Psoas muscle (tissue), 8 donors: ENCODE data around the gene OR52N1. TPM values are rescaled to one million over a fixed set of nuclear protein-coding genes. Genes with fewer than 3 reads are reported as not detected.

Experiments
- ATAC-seq, 4 donors: fragments of 200-7000 bp; cut with Tn5 transposase; one replicate each; pipeline ENCODE4 v1.9.1; 2020; ENCODE audit warnings: moderate library complexity in 3 of 4, mild to moderate bottlenecking in 2 of 4
- DNase-seq, 2 donors: peaks; one replicate each; pipeline ENCODE4 v3.0.0-alpha.2; 2020
- H3K27ac ChIP-seq: fragments of 200-600 bp; one replicate; pipeline ENCODE4 v1.8.0; 2022
- H3K27me3 ChIP-seq, 3 donors: fragments of 200-600 bp in 1 of 3; one replicate each; pipeline versions ENCODE4 v1.6.1 to v1.8.0; 2013 to 2022; ENCODE audit warnings: low read length in 2 of 3, mild to moderate bottlenecking in 2 of 3, moderate library complexity in 1 of 3; ENCODE audit not compliant: insufficient read depth in 3 of 3
- H3K36me3 ChIP-seq, 2 donors: fragments of 200-600 bp in 1 of 2; one replicate each; pipeline versions ENCODE4 v1.6.1 to v1.8.0; 2013 to 2022; ENCODE audit warnings: low read depth in 1 of 2, mild to moderate bottlenecking in 1 of 2, moderate library complexity in 1 of 2; ENCODE audit not compliant: insufficient read depth in 1 of 2
- H3K4me1 ChIP-seq: fragments of 200-600 bp; one replicate; pipeline ENCODE4 v1.8.0; 2022
- H3K4me3 ChIP-seq: fragments of 200-600 bp; one replicate; pipeline ENCODE4 v1.8.0; 2022; ENCODE audit warnings: mild to moderate bottlenecking
- H3K9me3 ChIP-seq: fragments of 200-600 bp; one replicate; pipeline ENCODE4 v1.8.0; 2022
- CTCF ChIP-seq: fragments of 200-600 bp; IDR thresholded peaks from one replicate; pipeline ENCODE4 v1.8.0; 2022; ENCODE audit warnings: antibody characterized with exemption
- whole genome bisulfite sequencing, 3 donors: extraction: QIAGEN DNeasy Blood & Tissue Kit; methylation state at CpG; one replicate each; pipeline versions ENCODE4 v1.1.6 to v1.1.7; 2013; 5-methylcytosine and 5-hydroxymethylcytosine counted together
- intact Hi-C, 2 donors: fragments of 100-400 bp; cut with DNase I; formaldehyde crosslinking; loops; one replicate each; pipeline versions ENCODE4 v1.11.0 to v1.14.2; 2022
- polyA plus RNA-seq, 3 donors: library from polyadenylated mRNA; stranded (reverse); fragments of 200-250 nt; gene quantifications; one replicate each; pipeline ENCODE4 v1.2.3, GENCODE V29; 2013
- total RNA-seq, 4 donors: library from RNA; stranded (reverse); fragmentation: NEBNext Ultra II Directional in 2 of 4; extraction: Animal tissue kit (Norgen Biotek cat#: 25700) in 2 of 4; gene quantifications; one replicate each; pipeline versions ENCODE4 v1.2.1 to v1.2.4, GENCODE V29; 2021 to 2023
- donor health status: healthy with polysubstance abuse.
- donor health status: DM: no; HTN: no; CAD: no; lungs with moderate emphysema.
- donor health status: Bipolar disorder and iron deficiency.
- donor health status: healthy.
- donor health status: DM: yes; HTN: yes; CAD: no.
- donor health status: DM: no; HTN: no; CAD: no.
- donor health status: DM: no; HTN: no; CAD: no.
- donor health status: DM: yes; HTN: yes; CAD: no.

Gene OR52N1
- total and polyA plus RNA-seq, 7 donors, result not detected

- Histone ChIP-seq H3K27ac (no peak within 1 kb of the TSS), H3K36me3 (no peaks in the 10 kb centered on the region), H3K9me3 (no peaks in the 10 kb centered on the region), H3K4me1 (no peaks in the 10 kb centered on the region), H3K27me3 (no peaks in the 10 kb centered on the region), H3K4me3 (no peak within 1 kb of the TSS)
- 24 to 44% (median 35%) methylated on average over 4 of the region's 4 CpGs for WGBS, 3 donors
- no peak for ATAC-seq
- no peak for DNase-seq
- intact Hi-C loops, result no loop called here
- no peak for TF ChIP-seq CTCF
These were observed 7.8 kb downstream of the OR52N1 start, which contains the start of gene OR52N5 for GRCh38 chr11:5783255-5783654. Gene OR52N5 (minus strand): TSS chr11:5783355. CDS start chr11:5778634, 4,721 bp downstream.

- TF ChIP-seq CTCF, result no peak
- 17 to 58% (median 43%) methylated on average over 1 of the region's 1 CpG for WGBS, 3 donors
- Histone ChIP-seq H3K27me3 (no peaks in the 10 kb centered on the region), H3K4me1 (no peaks in the 10 kb centered on the region), H3K9me3 (no peaks in the 10 kb centered on the region), H3K36me3 (no peaks in the 10 kb centered on the region), H3K4me3 (no peak overlapping the region), H3K27ac (no peak overlapping the region)
- no peak for DNase-seq
- ATAC-seq, result no peak
- intact Hi-C loops, result no loop called here
These were observed 24.0 kb downstream of the OR52N1 start for GRCh38 chr11:5767056-5767455.

GRCh38 chr11:5753943-5754342 lies 37.1 kb downstream of the OR52N1 start, which contains the start of gene OR52N4:
Gene OR52N4 (plus strand): TSS chr11:5754243. CDS start chr11:5754741, 498 bp downstream.
- no peak for TF ChIP-seq CTCF
- 88 to 100% (median 97%) methylated on average over 1 of the region's 1 CpG for WGBS, 3 donors
- H3K9me3 ChIP-seq, result no peaks in the 10 kb centered on the region
- no peaks in the 10 kb centered on the region for H3K36me3 ChIP-seq
- no peak within 1 kb of the TSS for H3K27ac ChIP-seq
- H3K4me1 ChIP-seq, result no peaks in the 10 kb centered on the region
- no peak within 1 kb of the TSS for H3K4me3 ChIP-seq
- ATAC-seq, result no peak
- intact Hi-C loops, result no loop called here
- no peak for DNase-seq
- no peaks in the 10 kb centered on the region for H3K27me3 ChIP-seq

- DNase-seq (no peak), ATAC-seq (no peak)
- no peaks in the 10 kb centered on the region for H3K27me3 ChIP-seq
- H3K9me3 ChIP-seq, result no peaks in the 10 kb centered on the region
- H3K4me1 ChIP-seq, result no peaks in the 10 kb centered on the region
- intact Hi-C loops, result no loop called here
- no peak for TF ChIP-seq CTCF
- H3K36me3 ChIP-seq, result no peaks in the 10 kb centered on the region
- 72 to 82% (median 77%) methylated on average over 3 of the region's 3 CpGs for WGBS, 3 donors
- H3K27ac ChIP-seq, result no peak overlapping the region
- no peak overlapping the region for H3K4me3 ChIP-seq
These were observed 41.2 kb downstream of the OR52N1 start for GRCh38 chr11:5749836-5750235.

GRCh38 chr11:5746614-5747013 lies 44.5 kb downstream of the OR52N1 start:
- no peak for TF ChIP-seq CTCF
- Histone ChIP-seq H3K9me3 (peaks cover 3% of the 10 kb centered on the region), H3K27ac (no peak overlapping the region), H3K36me3 (no peaks in the 10 kb centered on the region), H3K4me1 (no peaks in the 10 kb centered on the region), H3K27me3 (no peaks in the 10 kb centered on the region), H3K4me3 (no peak overlapping the region)
- WGBS, 3 donors, result 89 to 91% (median 90%) methylated on average over 3 of the region's 3 CpGs
- no peak for DNase-seq
- no peak for ATAC-seq
- intact Hi-C loops, result no loop called here
